Uterus (tissue), 2 donors: ENCODE measurements around the gene TAP1.

Experiments
- POLR2A ChIP-seq, 2 donors: fragments of 450-650 bp; IDR thresholded peaks; one replicate each; pipeline ENCODE4 v1.6.1; 2016; ENCODE audit warnings: antibody characterized with exemption in 2 of 2, mild to moderate bottlenecking in 1 of 2, moderate library complexity in 1 of 2
- TF ChIP-seq, protein P1 (sequence below), 4 experiments: fragments of 200-600 bp in 2 of 4; fragments of 450-650 bp in 2 of 4; sonication (generic) in 2 of 4; IDR thresholded peaks; one replicate each; pipeline ENCODE4 v1.5.1; 2016 to 2019; ENCODE audit warnings: antibody characterized with exemption in 4 of 4, mild to moderate bottlenecking in 2 of 4, moderate library complexity in 1 of 4

GRCh38 chr6:32840604-32841246, 12.8 kb downstream of the TAP1 start:
- TF ChIP-seq POLR2A (IDR thresholded peaks at IDR 0.05) = no peak
- TF ChIP-seq, protein P1, sequence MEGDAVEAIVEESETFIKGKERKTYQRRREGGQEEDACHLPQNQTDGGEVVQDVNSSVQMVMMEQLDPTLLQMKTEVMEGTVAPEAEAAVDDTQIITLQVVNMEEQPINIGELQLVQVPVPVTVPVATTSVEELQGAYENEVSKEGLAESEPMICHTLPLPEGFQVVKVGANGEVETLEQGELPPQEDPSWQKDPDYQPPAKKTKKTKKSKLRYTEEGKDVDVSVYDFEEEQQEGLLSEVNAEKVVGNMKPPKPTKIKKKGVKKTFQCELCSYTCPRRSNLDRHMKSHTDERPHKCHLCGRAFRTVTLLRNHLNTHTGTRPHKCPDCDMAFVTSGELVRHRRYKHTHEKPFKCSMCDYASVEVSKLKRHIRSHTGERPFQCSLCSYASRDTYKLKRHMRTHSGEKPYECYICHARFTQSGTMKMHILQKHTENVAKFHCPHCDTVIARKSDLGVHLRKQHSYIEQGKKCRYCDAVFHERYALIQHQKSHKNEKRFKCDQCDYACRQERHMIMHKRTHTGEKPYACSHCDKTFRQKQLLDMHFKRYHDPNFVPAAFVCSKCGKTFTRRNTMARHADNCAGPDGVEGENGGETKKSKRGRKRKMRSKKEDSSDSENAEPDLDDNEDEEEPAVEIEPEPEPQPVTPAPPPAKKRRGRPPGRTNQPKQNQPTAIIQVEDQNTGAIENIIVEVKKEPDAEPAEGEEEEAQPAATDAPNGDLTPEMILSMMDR (IDR thresholded peaks at IDR 0.05) = no peak
